GM19238 (cell line): ENCODE measurements around the gene ZNRF1.

Source experiments
- DNase-seq: peaks from one replicate; pipeline ENCODE4 v3.0.0; 2011; ENCODE audit warnings: low spot score; ENCODE audit not compliant: insufficient read length

Gene ZNRF1

DNA sequence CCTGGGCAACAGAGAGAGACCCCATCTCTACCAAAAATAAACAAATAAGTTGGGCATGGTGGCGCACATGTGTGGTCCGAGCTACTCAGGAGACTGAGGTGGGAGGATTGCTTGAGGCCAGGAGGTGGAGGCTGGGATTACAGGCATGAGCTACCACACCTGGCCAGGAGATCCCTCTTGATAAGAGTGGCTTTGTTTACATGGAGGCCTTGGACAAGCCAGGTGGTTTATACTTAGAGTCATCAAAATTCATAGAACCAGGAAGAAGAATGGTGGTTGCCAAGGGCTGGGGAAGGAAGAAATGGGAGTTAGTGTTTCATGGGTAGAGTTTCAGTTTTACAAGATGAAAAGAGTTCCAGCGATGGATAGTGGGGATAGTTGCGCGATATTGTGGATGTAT is 140.7 kb downstream of the ZNRF1 start:
- no peak for DNase-seq

DNA sequence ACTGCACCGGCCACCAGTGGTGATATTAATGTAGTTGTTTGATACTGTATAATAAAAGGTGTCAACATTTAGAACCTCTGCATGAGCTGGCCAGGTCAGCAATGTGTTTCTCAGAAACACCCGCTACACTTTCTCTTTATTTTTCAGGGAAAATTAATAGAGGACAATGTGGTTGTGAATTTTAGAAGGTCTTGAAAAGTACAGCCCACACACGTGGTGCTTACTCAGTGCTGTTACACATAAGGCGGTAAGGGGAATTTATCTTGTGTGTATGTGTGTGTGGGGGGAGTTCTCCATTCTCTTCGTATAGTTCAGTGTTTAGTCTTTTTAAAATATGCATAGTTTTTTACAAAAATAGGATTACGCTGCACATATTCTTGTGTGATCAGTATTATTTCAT is 145.1 kb downstream of the ZNRF1 start:
- DNase-seq = no peak

DNA sequence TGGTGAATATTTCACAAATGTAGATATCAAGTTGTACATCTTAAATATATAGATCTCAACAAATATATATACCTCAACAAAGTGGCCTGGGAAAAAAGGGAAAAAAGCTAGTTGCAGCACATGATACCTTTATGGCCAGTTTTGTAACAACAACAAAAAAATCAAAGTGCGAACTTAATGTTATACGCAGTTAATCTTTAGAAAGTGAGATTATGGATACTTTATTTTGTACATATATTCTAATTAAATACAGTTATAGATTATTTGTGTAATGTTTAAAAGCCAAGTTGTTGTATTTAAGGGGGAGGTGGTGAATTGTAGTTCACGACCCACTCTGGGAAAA is 149.1 kb downstream of the ZNRF1 start:
- no peak for DNase-seq

- DNase-seq = peak; percentile 80
Measured at GRCh38 chr16:75148311-75149195, 149.7 kb downstream of the ZNRF1 start, which contains the start of gene ZFP1. TSS of gene ZFP1 (plus strand) at chr16:75148524. CDS start at chr16:75152952, 4,428 bp downstream.

- DNase-seq = no peak
Measured at GRCh38 chr16:75151798-75152197, 153.0 kb downstream of the ZNRF1 start.

- no peak for DNase-seq
Measured at GRCh38 chr16:75152635-75153034, 153.8 kb downstream of the ZNRF1 start.

DNA sequence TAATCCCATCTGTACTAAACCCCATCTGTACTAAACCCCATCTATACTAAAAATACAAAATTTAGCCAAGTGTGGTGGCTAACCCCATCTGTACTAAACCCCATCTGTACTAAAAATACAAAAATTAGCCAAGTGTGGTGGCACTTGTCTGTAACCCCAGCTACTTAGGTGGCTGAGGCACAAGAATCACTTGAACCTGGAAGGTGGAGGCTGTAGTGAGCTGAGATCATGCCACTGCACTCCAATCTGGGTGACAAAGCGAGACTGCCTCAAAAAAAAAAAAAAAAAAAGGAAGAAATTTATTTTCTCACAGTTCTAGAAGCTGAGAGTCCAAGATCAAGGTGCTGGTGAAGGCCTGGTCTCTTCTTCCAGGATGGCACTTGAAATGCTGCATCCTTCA is 161.6 kb downstream of the ZNRF1 start:
- no peak for DNase-seq
